H9 (cell line): ENCODE results near the gene EGFR. TPM values are rescaled to one million over a fixed set of nuclear protein-coding genes. Genes with fewer than 3 reads are reported as not detected.

Source experiments
- DNase-seq: peaks from one replicate; pipeline ENCODE4 v3.0.0-alpha.2; 2017
- H2AFZ ChIP-seq: one replicate; pipeline ENCODE4 v1.6.1; 2013; ENCODE audit warnings: mild to moderate bottlenecking, low read length, control low read depth, moderate library complexity
- H2AK5ac ChIP-seq: 2 replicates; pipeline ENCODE4 v1.6.1; 2013; ENCODE audit warnings: low read length, control low read depth, mixed read lengths; ENCODE audit not compliant: insufficient read length
- H2BK120ac ChIP-seq: one replicate; pipeline ENCODE4 v1.6.1; 2013; ENCODE audit warnings: low read depth, mild to moderate bottlenecking, low read length, control low read depth, inconsistent platforms; ENCODE audit not compliant: poor library complexity, severe bottlenecking
- H2BK12ac ChIP-seq: 2 replicates; pipeline ENCODE4 v1.6.1; 2013; ENCODE audit warnings: low read length, control low read depth, mixed read lengths, low read depth; ENCODE audit not compliant: insufficient read length
- H2BK15ac ChIP-seq: 2 replicates; pipeline ENCODE4 v1.6.1; 2013; ENCODE audit warnings: low read depth, low read length, control low read depth
- H2BK20ac ChIP-seq: one replicate; pipeline ENCODE4 v1.6.1; 2013; ENCODE audit warnings: low read depth, mild to moderate bottlenecking, low read length, control low read depth, inconsistent platforms; ENCODE audit not compliant: poor library complexity, severe bottlenecking
- H2BK5ac ChIP-seq: 2 replicates; pipeline ENCODE4 v1.6.1; 2013; ENCODE audit warnings: low read length, control low read depth, mixed read lengths; ENCODE audit not compliant: insufficient read length
- H3K14ac ChIP-seq: 2 replicates; pipeline ENCODE4 v1.6.1; 2013; ENCODE audit warnings: low read length, control low read depth; ENCODE audit not compliant: insufficient read depth
- H3K18ac ChIP-seq: 2 replicates; pipeline ENCODE4 v1.6.1; 2013; ENCODE audit warnings: low read depth, mild to moderate bottlenecking, mixed read lengths, low read length, control low read depth; ENCODE audit not compliant: insufficient read length
- H3K23ac ChIP-seq: 2 replicates; pipeline ENCODE4 v1.6.1; 2013; ENCODE audit warnings: low read length, control low read depth, mixed read lengths, low read depth; ENCODE audit not compliant: insufficient read length
- H3K23me2 ChIP-seq: 2 replicates; pipeline ENCODE4 v1.6.1; 2013; ENCODE audit warnings: low read depth, mild to moderate bottlenecking, mixed read lengths, low read length, control low read depth; ENCODE audit not compliant: insufficient read length, poor library complexity, severe bottlenecking
- H3K27ac ChIP-seq: 2 replicates; pipeline ENCODE4 v1.5.1; 2013; ENCODE audit warnings: low read length, control low read depth, mixed read lengths, low read depth; ENCODE audit not compliant: insufficient read length
- H3K27me3 ChIP-seq: 2 replicates; pipeline ENCODE4 v1.6.1; 2013; ENCODE audit warnings: low read length, control low read depth, inconsistent platforms; ENCODE audit not compliant: insufficient read depth
- H3K4ac ChIP-seq: 2 replicates; pipeline ENCODE4 v1.6.1; 2013; ENCODE audit warnings: low read depth, mild to moderate bottlenecking, control low read depth, inconsistent platforms, low read length, moderate library complexity
- H3K4me1 ChIP-seq: 2 replicates; pipeline ENCODE4 v1.6.1; 2013; ENCODE audit warnings: low read length, control low read depth, inconsistent platforms; ENCODE audit not compliant: insufficient read depth
- H3K4me2 ChIP-seq: 2 replicates; pipeline ENCODE4 v1.6.1; 2013; ENCODE audit warnings: low read length, control low read depth, mixed read lengths; ENCODE audit not compliant: insufficient read length, insufficient read depth
- H3K56ac ChIP-seq: 2 replicates; pipeline ENCODE4 v1.6.1; 2013; ENCODE audit warnings: low read depth, mild to moderate bottlenecking, mixed read lengths, low read length, control low read depth; ENCODE audit not compliant: insufficient read length
- H3K79me1 ChIP-seq: 2 replicates; pipeline ENCODE4 v1.6.1; 2013; ENCODE audit warnings: low read depth, mild to moderate bottlenecking, moderate library complexity, low read length, control low read depth, inconsistent platforms; ENCODE audit not compliant: insufficient read depth, poor library complexity, severe bottlenecking
- H3K79me2 ChIP-seq: 2 replicates; pipeline ENCODE4 v1.6.1; 2013; ENCODE audit warnings: low read length, control low read depth, inconsistent platforms; ENCODE audit not compliant: insufficient read depth
- H3K9ac ChIP-seq: 2 replicates; pipeline ENCODE4 v1.6.1; 2013; ENCODE audit warnings: low read length, control low read depth, mixed read lengths; ENCODE audit not compliant: insufficient read length; ENCODE audit errors: extremely low read depth
- H3K9me3 ChIP-seq: one replicate; pipeline ENCODE4 v1.6.1; 2013; ENCODE audit warnings: low read depth, low read length, inconsistent platforms; ENCODE audit not compliant: control insufficient read depth
- H3T11ph ChIP-seq: one replicate; pipeline ENCODE4 v1.6.1; 2013; ENCODE audit warnings: mild to moderate bottlenecking, low read length, control low read depth, inconsistent platforms
- H4K20me1 ChIP-seq: one replicate; pipeline ENCODE4 v1.6.1; 2013; ENCODE audit not compliant: control insufficient read depth, insufficient read length, insufficient read depth
- H4K5ac ChIP-seq: 2 replicates; pipeline ENCODE4 v1.6.1; 2013; ENCODE audit warnings: low read depth, mild to moderate bottlenecking, mixed read lengths, low read length, control low read depth; ENCODE audit not compliant: insufficient read length
- H4K8ac ChIP-seq: replicated peaks from 2 replicates; pipeline ENCODE4 v1.6.1; 2013; ENCODE audit warnings: low read length, control low read depth, mixed read lengths, low read depth; ENCODE audit not compliant: insufficient read length
- H4K91ac ChIP-seq: 2 replicates; pipeline ENCODE4 v1.6.1; 2013; ENCODE audit warnings: low read depth, mild to moderate bottlenecking, moderate library complexity, mixed read lengths, low read length, control low read depth; ENCODE audit not compliant: insufficient read length
- H3K27ac Mint-ChIP-seq, 3 experiments: 2 replicates in 2 of 3; 3 replicates in 1 of 3; pipeline ENCODE4 v1.8.0; 2020 to 2021; ENCODE audit warnings: mixed read lengths in 3 of 3, mild to moderate bottlenecking in 1 of 3, moderate library complexity in 1 of 3
- H3K27me3 Mint-ChIP-seq: 2 replicates; pipeline ENCODE4 v1.8.0; 2021; ENCODE audit warnings: low read depth, mild to moderate bottlenecking, moderate library complexity, mixed read lengths
- H3K36me3 Mint-ChIP-seq, 3 experiments: 2 replicates in 2 of 3; 3 replicates in 1 of 3; pipeline ENCODE4 v1.8.0; 2020 to 2021; ENCODE audit warnings: low read depth in 3 of 3, mixed read lengths in 3 of 3; ENCODE audit not compliant: insufficient read depth in 1 of 3
- H3K4me1 Mint-ChIP-seq, 2 experiments: 2 replicates each; pipeline ENCODE4 v1.8.0; 2020; ENCODE audit warnings: mixed read lengths in 2 of 2
- H3K4me3 Mint-ChIP-seq, 2 experiments: 2 replicates in 1 of 2; 3 replicates in 1 of 2; pipeline ENCODE4 v1.8.0; 2020 to 2021; ENCODE audit warnings: mild to moderate bottlenecking in 2 of 2, mixed read lengths in 2 of 2, moderate library complexity in 1 of 2
- H3K9me3 Mint-ChIP-seq, 2 experiments: 2 replicates in 1 of 2; 3 replicates in 1 of 2; pipeline ENCODE4 v1.8.0; 2020; ENCODE audit warnings: mild to moderate bottlenecking in 2 of 2, mixed read lengths in 2 of 2, moderate library complexity in 1 of 2
- CTCF ChIP-seq: fragments of 200-600 bp; sonication (generic); conservative IDR thresholded peaks from 3 replicates; pipeline ENCODE4 v1.8.0; 2021; ENCODE audit warnings: antibody characterized with exemption, mild to moderate bottlenecking
- WGBS: extraction: QIAGEN DNeasy Blood & Tissue Kit; methylation state at CpG from one replicate; pipeline ENCODE4 v1.1.7; 2013; ENCODE audit warnings: missing lambda C conversion rate, low lambda C conversion rate, mixed read lengths; ENCODE audit not compliant: insufficient read length; ENCODE audit errors: extremely low coverage; 5-methylcytosine and 5-hydroxymethylcytosine counted together
- total RNA-seq: library from RNA; stranded (reverse); gene quantifications from 2 replicates; pipeline ENCODE4 v1.2.1, GENCODE V29; 2021

EGFR gene
- total RNA-seq, 1 experiment from 2014 or later: 3.3 TPM

- no peaks in the 10 kb centered on the region for H3K4me1 ChIP-seq
- DNase-seq: no peak
- H3K79me1 ChIP-seq: no peaks in the 10 kb centered on the region
- H4K8ac ChIP-seq: no peak overlapping the region
- no peak overlapping the region for H2AK5ac ChIP-seq
- H3K14ac ChIP-seq: no peak overlapping the region; the same call in 1 of the 2 replicates
- no peak overlapping the region for H2BK5ac ChIP-seq
- H3K4me2 ChIP-seq: no peak overlapping the region
- H3K4me1 Mint-ChIP-seq: peaks cover 2 to 7% of the 10 kb centered on the region in 2 experiments; a peak in 2 of 4 replicates
- H4K5ac ChIP-seq: no peak overlapping the region
- TF ChIP-seq CTCF: no peak
- no peak overlapping the region for H2AFZ ChIP-seq
- no peak overlapping the region for H2BK20ac ChIP-seq
- no peak overlapping the region for H4K91ac ChIP-seq
- H3K27me3 Mint-ChIP-seq: no peaks in the 10 kb centered on the region
- no CpG with 5 or more reads among the region's 8 CpGs for WGBS
- no peak overlapping the region for H3K23ac ChIP-seq
- H3T11ph ChIP-seq: no peak overlapping the region
- H3K36me3 Mint-ChIP-seq: peaks cover 0 to 3% (median 0%) of the 10 kb centered on the region in 3 experiments; a peak in 2 of 7 replicates
- H3K9me3 Mint-ChIP-seq: no peaks in the 10 kb centered on the region
- H3K27ac Mint-ChIP-seq: no peak overlapping the region
- no peak overlapping the region for H3K4me3 Mint-ChIP-seq
- no peak overlapping the region for H3K18ac ChIP-seq
- no peaks in the 10 kb centered on the region for H3K79me2 ChIP-seq
- no peaks in the 10 kb centered on the region for H3K9me3 ChIP-seq
- no peak overlapping the region for H3K9ac ChIP-seq
- no peaks in the 10 kb centered on the region for H4K20me1 ChIP-seq
- no peaks in the 10 kb centered on the region for H3K23me2 ChIP-seq
- no peak overlapping the region for H2BK15ac ChIP-seq
- no peak overlapping the region for H3K27ac ChIP-seq
- no peak overlapping the region for H3K56ac ChIP-seq
- no peak overlapping the region for H3K4ac ChIP-seq
- no peak overlapping the region for H2BK12ac ChIP-seq
- H2BK120ac ChIP-seq: no peak overlapping the region
- H3K27me3 ChIP-seq: no peaks in the 10 kb centered on the region
Measured at GRCh38 chr7:55178292-55178862, 159.6 kb downstream of the EGFR start.
